Omental fat pad (tissue), 4 donors: Measurements from ENCODE around the gene GLIS1. TPM values are rescaled to one million over a fixed set of nuclear protein-coding genes. Genes with fewer than 3 reads are reported as not detected.

ENCODE experiments used
- ATAC-seq: fragments of 150-250 bp; one replicate; pipeline ENCODE4 v1.9.1; 2016; ENCODE audit warnings: mild to moderate bottlenecking, moderate library complexity; ENCODE audit not compliant: low FRiP score
- DNase-seq: peaks from one replicate; pipeline ENCODE4 v3.0.0-alpha.2; 2019; ENCODE audit warnings: low spot score
- total RNA-seq, 4 donors: library from RNA; depleted of rRNA; stranded (reverse); fragments of >200 nt; gene quantifications; one replicate each; pipeline ENCODE4 v1.1.0, GENCODE V29; 2016
- TF ChIP-seq, protein P1 (sequence below), 3 donors: fragments of 450-650 bp; IDR thresholded peaks; one replicate each; pipeline ENCODE4 v1.5.1; 2016 to 2017; ENCODE audit warnings: antibody characterized with exemption in 3 of 3, mild to moderate bottlenecking in 3 of 3, moderate library complexity in 2 of 3

The GLIS1 gene
- total RNA-seq, 4 donors from 2014 or later, result 0.19 to 1.4 (median 0.75) TPM

DNA sequence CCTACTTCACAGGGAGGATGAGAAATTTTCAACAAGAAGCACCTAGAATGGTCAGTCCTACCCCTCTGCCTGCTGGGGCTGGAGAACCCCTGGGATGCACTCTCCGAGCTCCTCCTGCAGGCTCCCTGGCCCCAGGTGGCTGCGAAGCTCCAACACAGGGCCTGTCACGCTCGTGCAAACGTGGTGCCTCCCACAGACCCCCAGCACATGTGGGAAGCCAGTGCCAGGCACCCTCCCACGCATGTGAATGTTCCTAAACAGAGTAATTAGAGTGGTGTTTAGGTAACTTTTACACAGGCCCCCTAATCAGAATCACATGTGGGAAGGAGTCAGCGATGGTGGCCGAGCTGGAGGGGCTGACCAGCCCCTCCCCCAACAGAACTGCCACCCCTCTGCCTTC, 28.4 kb downstream of the GLIS1 start:
- DNase-seq (no peak), ATAC-seq (no peak)
- TF ChIP-seq, protein P1, sequence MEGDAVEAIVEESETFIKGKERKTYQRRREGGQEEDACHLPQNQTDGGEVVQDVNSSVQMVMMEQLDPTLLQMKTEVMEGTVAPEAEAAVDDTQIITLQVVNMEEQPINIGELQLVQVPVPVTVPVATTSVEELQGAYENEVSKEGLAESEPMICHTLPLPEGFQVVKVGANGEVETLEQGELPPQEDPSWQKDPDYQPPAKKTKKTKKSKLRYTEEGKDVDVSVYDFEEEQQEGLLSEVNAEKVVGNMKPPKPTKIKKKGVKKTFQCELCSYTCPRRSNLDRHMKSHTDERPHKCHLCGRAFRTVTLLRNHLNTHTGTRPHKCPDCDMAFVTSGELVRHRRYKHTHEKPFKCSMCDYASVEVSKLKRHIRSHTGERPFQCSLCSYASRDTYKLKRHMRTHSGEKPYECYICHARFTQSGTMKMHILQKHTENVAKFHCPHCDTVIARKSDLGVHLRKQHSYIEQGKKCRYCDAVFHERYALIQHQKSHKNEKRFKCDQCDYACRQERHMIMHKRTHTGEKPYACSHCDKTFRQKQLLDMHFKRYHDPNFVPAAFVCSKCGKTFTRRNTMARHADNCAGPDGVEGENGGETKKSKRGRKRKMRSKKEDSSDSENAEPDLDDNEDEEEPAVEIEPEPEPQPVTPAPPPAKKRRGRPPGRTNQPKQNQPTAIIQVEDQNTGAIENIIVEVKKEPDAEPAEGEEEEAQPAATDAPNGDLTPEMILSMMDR (IDR thresholded peaks at IDR 0.05), result no peak

DNA sequence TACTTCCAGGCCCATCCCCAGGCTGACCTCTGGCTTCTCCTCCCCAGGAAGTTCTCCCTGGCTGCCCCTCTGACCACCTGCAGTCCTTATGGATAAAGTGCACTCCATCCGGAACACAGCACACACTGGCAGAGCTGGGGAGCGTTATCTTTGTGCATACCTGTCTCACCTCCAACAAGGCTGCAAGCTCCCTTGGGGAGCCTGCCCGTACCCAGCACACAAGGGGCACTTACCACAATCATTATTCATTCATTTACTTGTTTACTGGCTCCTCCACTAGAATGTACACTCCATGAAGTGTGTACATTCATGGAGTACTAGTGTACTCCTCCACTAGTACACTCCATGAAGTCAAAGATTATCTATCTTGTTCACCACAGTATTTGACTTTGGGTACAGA, 30.3 kb downstream of the GLIS1 start:
- TF ChIP-seq, protein P1 (IDR thresholded peaks at IDR 0.05), result no peak
- DNase-seq (no peak), ATAC-seq (no peak)

DNA sequence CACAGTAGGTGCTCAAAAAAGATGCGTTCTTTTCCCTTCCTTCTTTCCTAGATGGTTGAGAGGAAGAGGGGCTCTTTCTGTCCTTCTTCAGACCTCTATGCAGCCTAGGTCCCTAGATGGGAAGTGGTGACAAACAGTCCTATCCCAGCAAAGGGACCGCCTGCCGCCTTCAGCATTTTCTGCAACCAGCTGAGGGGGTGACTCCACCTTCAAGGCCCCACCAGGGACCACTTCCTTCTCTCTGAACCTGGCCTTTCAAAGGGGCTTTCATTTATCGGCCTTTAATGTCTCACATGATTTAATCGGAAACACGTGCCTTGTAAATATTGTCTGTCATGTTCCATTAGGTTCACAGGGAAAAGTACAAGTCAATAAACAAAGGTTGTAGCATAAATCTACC, 32.6 kb downstream of the GLIS1 start:
- ATAC-seq (no peak), DNase-seq (no peak)
- TF ChIP-seq, protein P1 (IDR thresholded peaks at IDR 0.05), result no peak

DNA sequence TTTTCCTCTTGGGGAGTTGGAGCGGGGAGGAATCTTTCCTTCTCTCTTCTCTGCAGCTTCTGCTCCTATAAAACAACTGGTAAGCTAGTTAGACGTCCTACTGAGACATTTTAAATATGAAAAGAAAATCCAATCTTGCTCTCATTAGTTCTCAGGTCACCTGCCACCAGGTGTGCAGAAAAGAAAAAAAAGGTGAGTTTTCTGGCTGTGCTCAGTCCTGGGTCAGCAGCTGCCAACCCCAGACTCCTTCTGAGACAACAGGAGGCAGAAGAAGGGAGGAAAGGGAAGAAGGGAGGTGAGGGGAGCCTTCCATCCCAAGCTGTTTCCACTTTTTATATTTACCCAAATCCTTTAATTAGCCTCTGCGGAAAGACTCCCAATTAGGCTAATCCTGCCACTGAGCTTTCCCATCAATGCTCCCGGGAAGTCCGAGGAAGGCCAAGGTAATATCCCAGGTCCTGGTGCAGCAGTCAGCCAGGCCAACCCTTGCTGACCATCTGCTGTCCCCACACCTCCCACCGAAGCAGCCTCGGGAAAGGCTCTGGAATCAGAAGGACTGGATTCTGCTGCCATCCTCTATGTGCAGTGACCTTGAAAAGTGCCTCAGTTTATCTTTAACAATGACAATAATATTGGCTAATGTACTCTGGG, 33.4 kb downstream of the GLIS1 start:
- TF ChIP-seq, protein P1 (IDR thresholded peaks at IDR 0.05), result no peak
- no peak for ATAC-seq
- no peak for DNase-seq

DNA sequence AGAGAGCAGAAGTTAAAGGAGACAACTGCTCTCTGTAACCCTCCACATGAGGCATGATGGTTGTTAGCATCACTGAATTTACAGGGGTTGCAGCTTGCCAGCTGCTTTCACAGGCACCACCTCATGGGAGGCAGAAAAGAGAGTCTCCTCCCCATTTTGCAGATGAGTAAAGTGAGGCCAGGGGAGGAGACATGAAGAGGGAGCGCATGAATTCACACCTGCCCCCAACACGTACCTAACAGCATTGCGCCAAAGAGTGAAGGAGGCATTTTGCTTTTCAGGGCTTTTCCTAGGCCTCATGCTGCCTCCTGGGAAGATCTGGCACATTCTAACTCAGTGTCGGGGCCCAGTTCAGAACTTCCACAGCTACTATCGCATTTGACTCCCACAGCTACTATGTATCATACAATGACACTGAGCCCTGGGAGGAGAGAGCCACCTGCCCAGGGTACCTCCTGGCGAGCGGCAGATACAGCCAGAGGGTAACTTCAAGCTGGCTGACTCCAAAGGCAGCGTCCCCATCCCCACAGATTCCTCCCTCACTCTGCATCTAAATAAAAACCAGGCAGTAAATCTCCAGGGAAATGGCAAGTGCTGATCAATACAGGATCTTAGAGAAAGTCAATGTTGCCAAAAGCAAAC, 34.0 kb downstream of the GLIS1 start:
- ATAC-seq (no peak), DNase-seq (no peak)
- TF ChIP-seq, protein P1 (IDR thresholded peaks at IDR 0.05), result no peak

DNA sequence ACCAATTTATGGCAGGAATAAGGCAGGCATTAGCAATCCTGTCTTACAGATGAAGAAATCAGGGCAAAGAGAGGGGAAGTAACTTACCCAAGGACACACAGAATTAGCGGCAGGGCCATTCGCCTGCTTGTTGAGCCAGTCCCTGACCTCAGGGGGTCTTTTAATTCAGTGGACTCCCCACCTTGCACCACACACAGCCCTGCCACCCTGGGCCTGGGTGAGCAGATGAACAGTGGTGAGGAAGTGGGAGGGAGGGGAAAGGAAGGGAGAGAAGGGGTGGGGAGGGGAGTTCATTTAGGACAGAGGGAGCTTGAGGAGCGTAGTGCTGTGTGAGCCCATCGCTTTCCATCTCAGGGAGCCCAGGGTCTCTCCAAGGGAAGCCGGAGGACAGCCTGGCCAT, 34.7 kb downstream of the GLIS1 start:
- no peak for DNase-seq
- ATAC-seq, result no peak

More for the DNA sequence above, 34.7 kb downstream of the GLIS1 start:
- TF ChIP-seq, protein P1 (IDR thresholded peaks at IDR 0.05), result no peak
